ENCODE measurements around the gene TNFSF12. TPM values are rescaled to one million over a fixed set of nuclear protein-coding genes. Genes with fewer than 3 reads are reported as not detected.

The TNFSF12 gene
- total and polyA plus RNA-seq, 9 of the 15 experiments (the other 6 are each of a cell fraction or from before 2014, with no cell fraction given), result 0.03 to 0.95 (median 0.19) TPM; not detected in 3

DNA sequence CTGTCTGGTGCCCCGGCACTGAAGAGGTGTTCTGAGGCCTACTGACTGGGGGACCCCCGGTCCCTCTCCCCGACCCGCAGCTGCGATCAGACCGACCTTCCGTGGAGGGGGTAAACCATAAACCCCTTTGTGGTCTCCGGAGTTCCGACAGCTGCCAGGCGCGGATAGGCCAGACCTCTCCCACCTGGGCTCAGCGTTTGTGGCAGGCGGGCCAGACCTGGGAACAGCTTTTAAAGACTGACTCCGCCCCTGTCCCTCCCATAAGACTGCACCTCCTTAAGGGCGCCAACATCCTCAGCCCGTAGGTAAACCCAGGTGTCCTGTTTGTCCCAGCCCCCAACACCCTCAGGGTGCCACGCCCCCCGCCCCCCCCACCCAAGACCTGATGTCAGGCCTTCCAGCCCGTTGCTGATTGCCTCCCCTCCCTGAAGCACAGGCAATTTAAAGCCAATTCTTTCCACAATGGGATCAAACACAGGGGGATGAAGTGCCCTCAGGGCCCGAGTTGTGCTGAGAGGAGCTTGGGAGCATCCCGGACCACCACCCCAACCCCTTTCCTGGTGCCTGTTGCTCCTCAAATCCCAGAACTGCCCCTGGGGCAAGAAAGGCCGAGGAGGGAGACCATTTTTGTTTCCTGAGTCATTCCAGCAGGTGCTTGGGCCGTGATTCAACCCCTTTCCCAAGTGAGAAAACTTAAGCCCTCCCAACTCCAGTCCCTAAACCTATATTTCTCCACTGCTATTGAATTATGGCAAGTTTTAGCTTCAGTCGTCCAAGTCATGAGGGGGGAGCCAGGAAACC, 41.2 kb downstream of the TNFSF12 start, which contains the start of gene SOX15:
TSS of gene SOX15 (minus strand) at position 204 of the 801 bp plus-strand sequence. CDS start 418 bp downstream, outside the sequence.
- in situ Hi-C loops (cut with MboI) (no loop called here), intact Hi-C loops (cut with micrococcal nuclease) (loop anchor here (5.0 kb wide), 1 partner anchor 97 kb away; the partner anchor contains the start of genes TP53 and WRAP53)
- Histone ChIP-seq H3K27ac (ENCODE audit: extremely low read depth, low read depth, low read length) (no peak within 1 kb of the TSS), H3K27me3 (ENCODE audit: control insufficient read depth in 2 of 2, insufficient read depth in 2 of 2, low read length in 2 of 2) (no peaks in the 10 kb centered on the region), H3K36me3 (ENCODE audit: control insufficient read depth, insufficient read depth, low read length) (peaks cover 80% of the 10 kb centered on the region), H2AFZ (ENCODE audit: low read depth, low read length) (no peak within 1 kb of the TSS), H3K9ac (ENCODE audit: insufficient read depth in 1 of 2, low read depth in 2 of 2, low read length in 2 of 2) (0 out of 4 replicates have a peak within 1 kb of the TSS, but pooled peaks of 1 of the 2 experiments have one; percentile 49), H3K4me2 (ENCODE audit: insufficient read depth, low read length) (no peak within 1 kb of the TSS), H3K9me3 (replicated peaks; ENCODE audit: control insufficient read depth, insufficient read depth, low read depth, low read length) (no peaks in the 10 kb centered on the region), H3K4me3 (no peak within 1 kb of the TSS), H3K4me1 (replicated peaks in 1 of 2; ENCODE audit: control insufficient read depth in 2 of 2, insufficient read depth in 2 of 2, low read length in 2 of 2) (peaks cover 28 to 46% of the 10 kb centered on the region in 2 experiments), H3K79me2 (ENCODE audit: control insufficient read depth, insufficient read depth, low read length) (peaks cover 40% of the 10 kb centered on the region), H4K20me1 (replicated peaks; ENCODE audit: control insufficient read depth, insufficient read depth, low read length) (no peaks in the 10 kb centered on the region), H3K9me1 (ENCODE audit: control insufficient read depth, insufficient read depth, low read length) (no peaks in the 10 kb centered on the region)
- 70% methylated on average over 6 of the region's 24 CpGs for WGBS (ENCODE audit: insufficient coverage, low coverage, missing lambda C conversion rate)
- ChIA-PET POLR2A (interaction anchor here (0.9 to 1.7 kb wide), 6 partner anchors 9 to 70 kb away, joined by 3 to 6 read pairs (median 3); partner anchors contain the start of genes CD68 and FXR2), CTCF (ENCODE audit: low intra/inter-chr PET ratio) (no interaction called here)
- DNase-seq (ENCODE audit: extremely low read depth in 1 of 4, low spot score in 3 of 4) (no peak), ATAC-seq (no peak), FAIRE-seq (no peak)
- no TSS peak for BruUV-seq (replicated peaks)
- TF ChIP-seq POLR2G (IDR thresholded peaks at IDR 0.05; ENCODE audit: low read depth, low read length) (peak; percentile 11), TBP (optimal IDR thresholded peaks at IDR 0.05; ENCODE audit: low read depth, low read length) (no peak)

DNA sequence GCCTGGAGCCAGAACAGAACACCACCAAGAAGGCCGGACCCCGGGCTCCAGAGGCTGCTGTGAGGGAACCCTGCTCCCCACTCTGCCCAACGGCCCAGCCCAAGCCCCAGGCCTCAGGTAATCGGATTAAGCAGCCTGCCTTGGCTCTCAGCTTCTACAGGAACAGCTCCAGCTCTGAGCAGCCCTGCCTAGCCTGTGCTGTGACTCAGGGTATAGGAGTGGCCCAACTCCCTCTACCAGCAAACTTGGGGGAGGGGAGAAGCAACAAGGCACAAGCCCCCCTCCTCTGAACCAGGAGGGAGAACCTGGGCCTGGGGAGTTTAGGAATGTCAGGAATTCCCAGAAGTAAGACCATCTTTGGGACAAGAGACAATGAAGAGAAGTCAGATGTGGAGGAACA, 41.9 kb downstream of the TNFSF12 start:
- no peak overlapping the region for H2AFZ ChIP-seq (ENCODE audit: low read depth, low read length)
- intact Hi-C loops (cut with micrococcal nuclease), result no loop called here
- ChIA-PET CTCF (ENCODE audit: low intra/inter-chr PET ratio) (no interaction called here), POLR2A (interaction anchor here (0.9 to 1.1 kb wide), 2 partner anchors 17 to 24 kb away, joined by 3 read pairs; partner anchors contain the start of gene FXR2)
- in situ Hi-C loops (cut with MboI), result no loop called here
- ATAC-seq (no peak), DNase-seq (ENCODE audit: extremely low read depth in 1 of 4, low spot score in 3 of 4) (no peak), FAIRE-seq (no peak)
- no peaks in the 10 kb centered on the region for H4K20me1 ChIP-seq (replicated peaks; ENCODE audit: control insufficient read depth, insufficient read depth, low read length)
- 86% methylated on average over 1 of the region's 4 CpGs for WGBS (ENCODE audit: insufficient coverage, low coverage, missing lambda C conversion rate)
- H3K79me2 ChIP-seq (ENCODE audit: control insufficient read depth, insufficient read depth, low read length), result peaks cover 33% of the 10 kb centered on the region
- no peak overlapping the region for H3K27ac ChIP-seq (ENCODE audit: extremely low read depth, low read depth, low read length)
- no peaks in the 10 kb centered on the region for H3K9me3 ChIP-seq (replicated peaks; ENCODE audit: control insufficient read depth, insufficient read depth, low read depth, low read length)
- peak; percentile 60 for TF ChIP-seq POLR2G (IDR thresholded peaks at IDR 0.05; ENCODE audit: low read depth, low read length)
- no peak for TF ChIP-seq MYC (IDR thresholded peaks at IDR 0.05; ENCODE audit: low read depth, low read length)
- TF ChIP-seq MYC (CRISPR knock-in tag; IDR thresholded peaks at IDR 0.05; ENCODE audit: borderline replicate concordance, low read depth), result no peak
- TF ChIP-seq MAFK (IDR thresholded peaks at IDR 0.05; ENCODE audit: low read length), result no peak
- 0 out of 2 replicates have a peak, but pooled peaks have one; percentile 8 for TF ChIP-seq ZBTB7A (IDR thresholded peaks at IDR 0.05; ENCODE audit: borderline replicate concordance, control insufficient read depth, low read depth, low read length)
- H3K4me3 ChIP-seq, result no peak overlapping the region
- no peaks in the 10 kb centered on the region for H3K27me3 ChIP-seq (ENCODE audit: control insufficient read depth in 2 of 2, insufficient read depth in 2 of 2, low read length in 2 of 2)
- H3K4me2 ChIP-seq (ENCODE audit: insufficient read depth, low read length), result no peak overlapping the region
- H3K9me1 ChIP-seq (ENCODE audit: control insufficient read depth, insufficient read depth, low read length), result no peaks in the 10 kb centered on the region
- no TSS peak for BruUV-seq (replicated peaks)
- H3K36me3 ChIP-seq (ENCODE audit: control insufficient read depth, insufficient read depth, low read length), result peaks cover 86% of the 10 kb centered on the region
- H3K4me1 ChIP-seq (replicated peaks in 1 of 2; ENCODE audit: control insufficient read depth in 2 of 2, insufficient read depth in 2 of 2, low read length in 2 of 2), result peaks cover 27 to 42% of the 10 kb centered on the region in 2 experiments
- 0 out of 4 replicates have a peak overlapping the region, but pooled peaks of 1 of the 2 experiments have one; percentile 49 for H3K9ac ChIP-seq (ENCODE audit: insufficient read depth in 1 of 2, low read depth in 2 of 2, low read length in 2 of 2)
